Breast epithelium (tissue), 3 donors: Measurements from ENCODE around the gene OSBPL2.

Source experiments
- POLR2A ChIP-seq: fragments of 450-650 bp; IDR thresholded peaks from one replicate; pipeline ENCODE4 v1.6.1; 2016; ENCODE audit warnings: antibody characterized with exemption, mild to moderate bottlenecking, moderate library complexity
- POLR2AphosphoS5 ChIP-seq, 3 donors: sonication (generic); formaldehyde crosslinking; IDR thresholded peaks; one replicate each; pipeline ENCODE4 v1.6.1; 2017; ENCODE audit warnings: antibody characterized with exemption in 3 of 3
- TF ChIP-seq, protein P1 (sequence below), 3 donors: fragments of 450-650 bp; IDR thresholded peaks; one replicate each; pipeline ENCODE4 v1.5.1; 2016 to 2017; ENCODE audit warnings: antibody characterized with exemption in 3 of 3, mild to moderate bottlenecking in 3 of 3, moderate library complexity in 3 of 3

DNA sequence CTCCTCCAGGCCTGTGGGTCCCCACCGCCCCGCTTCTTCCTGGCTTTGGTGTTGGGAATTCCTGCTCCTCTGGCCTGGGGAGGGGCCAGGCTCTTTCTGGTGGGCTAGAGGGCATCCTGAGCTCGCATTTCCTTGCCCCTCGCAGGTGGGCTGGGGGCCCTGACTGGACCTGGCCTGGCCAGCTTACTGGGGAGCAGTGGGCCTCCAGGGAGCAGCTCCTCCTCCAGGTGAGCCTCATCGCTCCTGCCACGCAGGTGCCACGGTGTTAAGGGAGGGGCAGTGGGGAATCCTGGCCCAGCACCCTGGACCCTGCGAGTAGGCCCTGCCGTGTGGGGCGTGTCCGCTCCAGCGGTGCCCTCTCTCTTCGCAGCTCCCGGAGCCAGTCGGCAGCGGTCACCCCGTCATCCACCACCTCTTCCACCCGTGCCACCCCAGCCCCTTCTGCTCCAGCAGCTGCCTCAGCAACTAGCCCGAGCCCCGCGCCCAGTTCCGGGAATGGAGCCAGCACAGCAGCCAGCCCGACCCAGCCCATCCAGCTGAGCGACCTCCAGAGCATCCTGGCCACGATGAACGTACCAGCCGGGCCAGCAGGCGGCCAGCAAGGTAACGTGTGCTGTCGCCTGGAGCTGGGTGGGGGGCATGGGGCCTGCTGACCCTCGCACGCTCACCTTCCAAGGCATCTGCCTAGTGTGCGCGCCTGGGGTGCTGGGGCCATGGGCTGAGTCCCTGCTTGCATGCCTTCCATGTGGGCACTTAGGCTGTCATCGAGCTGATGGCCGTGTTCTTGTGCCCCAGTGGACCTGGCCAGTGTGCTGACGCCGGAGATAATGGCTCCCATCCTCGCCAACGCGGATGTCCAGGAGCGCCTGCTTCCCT is 69.1 kb downstream of the OSBPL2 start:
- TF ChIP-seq, protein P1, sequence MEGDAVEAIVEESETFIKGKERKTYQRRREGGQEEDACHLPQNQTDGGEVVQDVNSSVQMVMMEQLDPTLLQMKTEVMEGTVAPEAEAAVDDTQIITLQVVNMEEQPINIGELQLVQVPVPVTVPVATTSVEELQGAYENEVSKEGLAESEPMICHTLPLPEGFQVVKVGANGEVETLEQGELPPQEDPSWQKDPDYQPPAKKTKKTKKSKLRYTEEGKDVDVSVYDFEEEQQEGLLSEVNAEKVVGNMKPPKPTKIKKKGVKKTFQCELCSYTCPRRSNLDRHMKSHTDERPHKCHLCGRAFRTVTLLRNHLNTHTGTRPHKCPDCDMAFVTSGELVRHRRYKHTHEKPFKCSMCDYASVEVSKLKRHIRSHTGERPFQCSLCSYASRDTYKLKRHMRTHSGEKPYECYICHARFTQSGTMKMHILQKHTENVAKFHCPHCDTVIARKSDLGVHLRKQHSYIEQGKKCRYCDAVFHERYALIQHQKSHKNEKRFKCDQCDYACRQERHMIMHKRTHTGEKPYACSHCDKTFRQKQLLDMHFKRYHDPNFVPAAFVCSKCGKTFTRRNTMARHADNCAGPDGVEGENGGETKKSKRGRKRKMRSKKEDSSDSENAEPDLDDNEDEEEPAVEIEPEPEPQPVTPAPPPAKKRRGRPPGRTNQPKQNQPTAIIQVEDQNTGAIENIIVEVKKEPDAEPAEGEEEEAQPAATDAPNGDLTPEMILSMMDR (IDR thresholded peaks at IDR 0.05), result no peak
- TF ChIP-seq POLR2A (no peak), POLR2AphosphoS5 (IDR thresholded peaks at IDR 0.05) (no peak)
